ENCODE measurements around the gene LRRC45.

Gene LRRC45

DNA sequence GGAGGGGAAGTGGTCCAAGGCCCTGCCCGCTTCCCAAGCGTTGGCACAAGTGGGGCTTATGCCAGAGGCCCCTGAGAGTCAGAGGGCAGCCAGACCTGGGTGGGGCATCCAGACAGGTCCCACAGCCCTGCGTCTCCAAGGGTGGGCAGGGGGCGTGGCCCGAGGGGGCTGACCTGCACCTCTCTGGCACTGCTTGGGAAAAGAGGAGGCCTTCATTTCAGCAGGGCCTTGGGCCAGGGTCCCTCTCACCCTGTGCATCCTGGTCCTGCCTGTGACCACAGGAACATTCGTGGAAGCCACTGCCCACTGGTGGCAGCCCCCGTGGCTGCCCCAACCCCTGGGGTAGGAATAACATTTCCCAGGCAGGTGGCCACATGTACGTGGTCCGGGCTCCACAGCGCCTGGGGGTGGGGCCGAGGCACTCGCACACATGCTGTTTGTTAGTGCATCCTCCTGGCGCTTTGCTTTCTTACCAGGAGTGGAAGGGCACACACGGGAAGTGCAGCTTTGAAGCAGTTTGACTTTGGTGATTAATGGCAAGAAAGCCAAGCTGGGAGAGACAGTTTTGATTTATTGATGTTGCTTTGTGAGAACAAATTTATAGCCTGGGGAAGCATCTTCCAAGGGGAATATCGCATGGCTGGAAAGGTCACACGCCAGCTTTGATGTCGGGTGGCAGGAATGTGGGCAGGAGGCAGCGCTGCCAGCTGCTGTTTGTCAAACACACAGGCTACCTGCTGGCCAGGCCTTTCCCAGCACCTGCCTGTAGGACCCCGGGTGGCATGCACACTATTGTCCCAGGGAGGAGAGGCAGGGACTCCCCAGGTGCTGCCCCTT is 4.7 kb upstream of the LRRC45 start:
- in situ Hi-C loops (cut with HindIII; ENCODE audit: low sequenced_read_pairs): no loop called here

- in situ Hi-C loops (cut with HindIII; ENCODE audit: low sequenced_read_pairs): no loop called here
These were observed 4.0 kb upstream of the LRRC45 start for GRCh38 chr17:82018989-82019689.

GRCh38 chr17:82019690-82020571 is 3.2 kb upstream of the LRRC45 start:
- in situ Hi-C loops (cut with HindIII; ENCODE audit: low sequenced_read_pairs): no loop called here

GRCh38 chr17:82020572-82021106 is 2.5 kb upstream of the LRRC45 start:
- in situ Hi-C loops (cut with HindIII; ENCODE audit: low sequenced_read_pairs): no loop called here

DNA sequence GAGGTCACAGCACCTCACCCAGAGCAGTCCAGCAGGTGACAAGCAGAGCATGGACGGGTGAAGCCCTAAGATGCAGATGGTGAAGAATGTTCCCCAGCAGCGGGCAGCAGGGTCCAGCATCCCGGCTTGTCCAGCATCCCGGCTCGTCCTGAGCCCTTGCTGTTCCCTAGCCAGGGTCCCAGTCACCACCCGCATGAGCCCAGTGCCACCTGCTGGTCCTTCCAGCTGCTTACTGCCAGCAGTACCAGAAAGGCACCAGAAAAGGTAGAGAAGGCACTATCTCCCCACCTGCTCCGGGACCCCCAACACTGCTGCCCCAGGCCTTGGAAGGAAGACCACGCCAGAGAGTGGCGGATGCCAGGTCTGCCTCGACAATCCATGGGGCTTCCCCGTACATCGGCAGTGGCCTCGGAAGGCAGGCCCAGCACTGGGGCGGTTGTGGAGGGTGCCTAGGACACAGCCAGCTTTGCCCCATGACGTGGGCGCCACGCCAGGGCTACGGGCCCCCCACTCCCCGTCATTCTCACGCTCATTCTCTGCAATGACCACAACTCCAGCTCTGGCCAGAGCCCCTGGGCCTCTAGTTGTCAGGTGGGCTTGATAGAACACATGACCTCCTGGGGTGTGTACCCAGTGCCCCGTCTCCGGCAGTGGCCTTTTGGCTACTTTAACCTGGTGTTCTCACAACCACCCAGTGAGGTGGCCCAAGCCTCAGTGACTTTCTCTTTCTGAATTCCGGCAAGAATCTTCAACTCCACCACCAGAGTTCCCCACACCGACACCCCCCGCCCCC is 1.8 kb upstream of the LRRC45 start:
- in situ Hi-C loops (cut with HindIII; ENCODE audit: low sequenced_read_pairs): no loop called here

DNA sequence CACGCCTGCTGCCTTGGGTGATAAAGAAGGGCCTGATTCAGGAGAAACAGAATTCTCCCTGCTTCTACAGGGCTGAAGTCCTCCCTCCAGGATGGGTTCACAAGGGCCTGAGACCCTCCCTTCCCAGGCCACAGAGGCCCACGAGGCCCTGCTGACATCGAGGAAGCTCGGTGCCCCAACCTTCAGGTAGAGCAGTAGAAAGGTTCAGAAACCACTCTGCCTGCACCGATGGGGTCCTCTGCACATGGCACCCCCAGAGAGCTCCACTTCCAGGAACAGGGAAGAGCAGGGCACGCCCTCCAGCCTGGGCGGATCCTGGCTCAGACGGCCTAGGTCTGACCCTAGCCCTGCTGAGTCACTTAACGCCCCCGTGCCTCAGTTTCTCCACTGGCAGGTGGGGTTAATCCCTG is 1.2 kb upstream of the LRRC45 start:
- in situ Hi-C loops (cut with HindIII; ENCODE audit: low sequenced_read_pairs): no loop called here

- in situ Hi-C loops (cut with HindIII; ENCODE audit: low sequenced_read_pairs): no loop called here
These were observed 660 bp upstream of the LRRC45 start, which contains the start of gene CENPX for GRCh38 chr17:82022310-82022980. Gene CENPX, minus strand, starts transcription at chr17:82022878. Its CDS starts 17 bp downstream, at chr17:82022861.

DNA sequence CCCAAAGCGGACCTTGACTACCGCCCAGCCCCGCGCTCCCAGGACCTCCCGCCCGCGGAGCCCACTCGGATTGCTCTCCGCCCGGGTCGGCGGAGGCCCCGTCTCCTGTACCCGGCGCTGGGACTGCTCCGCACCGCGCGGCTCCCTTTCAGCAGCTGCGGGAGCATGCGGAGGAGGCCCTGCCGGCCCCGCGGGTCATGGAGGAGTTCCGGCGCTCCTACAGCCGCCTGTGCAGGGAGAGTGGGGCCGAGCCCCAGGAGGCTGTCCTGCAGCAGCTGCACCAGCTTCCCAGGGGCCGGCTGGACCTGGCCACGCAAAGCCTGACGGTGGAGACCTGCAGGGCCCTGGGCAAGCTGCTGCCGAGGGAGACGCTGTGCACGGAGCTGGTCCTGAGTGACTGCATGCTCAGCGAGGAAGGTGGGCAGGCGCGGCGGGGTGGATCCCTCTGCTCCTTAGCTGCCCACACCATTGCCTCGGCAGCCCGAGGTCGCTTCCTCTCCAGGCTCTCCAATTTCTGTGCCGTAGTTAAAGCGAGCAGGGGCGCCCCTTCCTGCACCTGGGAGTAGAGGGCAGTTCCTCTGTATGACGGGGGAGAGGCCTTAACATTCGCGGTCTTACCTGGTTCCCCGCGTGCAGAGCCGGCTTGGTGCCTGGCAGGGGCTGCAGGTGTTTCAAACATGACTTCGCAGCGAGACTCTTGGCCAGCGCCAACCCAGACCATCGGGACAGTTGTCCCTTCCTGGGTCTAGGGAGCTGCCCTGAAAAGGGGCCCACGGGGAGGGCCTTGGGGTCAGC is 539 bp downstream of the LRRC45 start:
- in situ Hi-C loops (cut with HindIII; ENCODE audit: low sequenced_read_pairs): no loop called here

- in situ Hi-C loops (cut with HindIII; ENCODE audit: low sequenced_read_pairs): no loop called here
These were observed 1.8 kb downstream of the LRRC45 start for GRCh38 chr17:82024859-82025258.

GRCh38 chr17:82025401-82026107 is 2.4 kb downstream of the LRRC45 start:
- in situ Hi-C loops (cut with HindIII; ENCODE audit: low sequenced_read_pairs): no loop called here

- in situ Hi-C loops (cut with HindIII; ENCODE audit: low sequenced_read_pairs): no loop called here
These were observed 5.1 kb downstream of the LRRC45 start for GRCh38 chr17:82028246-82028645.

GRCh38 chr17:82028966-82029365 is 5.9 kb downstream of the LRRC45 start:
- in situ Hi-C loops (cut with HindIII; ENCODE audit: low sequenced_read_pairs): no loop called here

- in situ Hi-C loops (cut with HindIII; ENCODE audit: low sequenced_read_pairs): no loop called here
These were observed 6.3 kb downstream of the LRRC45 start for GRCh38 chr17:82029391-82029790.

DNA sequence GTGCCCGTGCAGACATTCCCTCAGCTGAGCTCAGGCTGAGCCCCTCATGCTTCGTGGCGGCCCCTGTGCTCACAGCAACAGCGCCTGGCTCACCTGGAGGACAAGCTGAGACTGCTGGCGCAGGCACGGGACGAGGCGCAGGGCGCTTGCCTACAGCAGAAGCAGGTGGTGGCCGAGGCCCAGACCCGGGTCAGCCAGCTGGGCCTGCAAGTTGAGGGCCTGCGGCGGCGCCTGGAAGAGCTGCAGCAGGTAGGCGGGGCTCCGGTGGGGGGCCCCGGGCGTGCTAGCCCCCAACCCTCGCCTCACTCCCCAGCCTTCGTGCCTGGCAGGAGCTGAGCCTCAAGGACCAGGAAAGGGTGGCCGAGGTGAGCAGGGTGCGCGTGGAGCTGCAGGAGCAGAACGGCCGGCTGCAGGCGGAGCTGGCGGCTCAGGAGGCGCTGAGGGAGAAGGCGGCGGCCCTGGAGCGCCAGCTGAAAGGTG is 6.9 kb downstream of the LRRC45 start:
- in situ Hi-C loops (cut with HindIII; ENCODE audit: low sequenced_read_pairs): no loop called here

DNA sequence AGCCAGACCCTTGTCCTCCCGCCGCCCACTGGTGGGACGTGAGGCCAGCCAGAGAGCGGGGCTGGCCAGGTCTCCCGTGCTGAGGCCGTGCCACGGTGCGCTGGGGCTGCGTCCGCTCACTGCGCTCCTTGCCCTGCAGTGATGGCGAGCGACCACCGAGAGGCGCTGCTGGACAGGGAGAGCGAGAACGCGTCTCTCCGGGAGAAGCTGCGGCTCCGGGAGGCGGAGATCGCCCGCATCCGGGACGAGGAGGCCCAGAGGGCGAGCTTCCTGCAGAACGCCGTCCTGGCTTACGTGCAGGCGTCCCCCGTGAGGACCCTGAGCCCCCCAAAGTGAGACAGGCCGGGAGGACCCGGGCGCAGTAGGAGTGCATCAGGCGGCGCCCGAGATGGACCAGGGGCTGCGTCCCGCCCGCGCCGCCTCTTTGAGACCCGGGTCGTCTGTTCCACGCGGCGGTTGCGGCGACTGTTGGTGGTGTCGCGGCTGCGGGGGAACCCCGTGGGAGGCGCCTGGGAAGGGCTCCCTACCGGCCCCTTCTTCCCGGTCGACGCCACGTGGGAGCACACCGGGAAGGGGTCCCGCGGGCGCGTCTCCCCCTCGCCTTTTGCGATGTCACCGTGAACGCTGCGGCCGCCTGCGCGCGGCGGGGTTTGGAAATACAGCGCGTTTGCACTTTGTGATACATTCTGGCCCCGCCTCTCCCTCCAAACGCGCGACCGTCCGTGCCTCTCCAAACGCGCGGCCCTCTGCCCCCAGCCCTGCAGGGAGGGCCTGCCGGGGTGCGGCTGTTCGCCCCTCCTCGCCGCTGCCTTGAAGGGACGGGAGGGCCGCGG is 7.6 kb downstream of the LRRC45 start:
- in situ Hi-C loops (cut with HindIII; ENCODE audit: low sequenced_read_pairs): no loop called here

DNA sequence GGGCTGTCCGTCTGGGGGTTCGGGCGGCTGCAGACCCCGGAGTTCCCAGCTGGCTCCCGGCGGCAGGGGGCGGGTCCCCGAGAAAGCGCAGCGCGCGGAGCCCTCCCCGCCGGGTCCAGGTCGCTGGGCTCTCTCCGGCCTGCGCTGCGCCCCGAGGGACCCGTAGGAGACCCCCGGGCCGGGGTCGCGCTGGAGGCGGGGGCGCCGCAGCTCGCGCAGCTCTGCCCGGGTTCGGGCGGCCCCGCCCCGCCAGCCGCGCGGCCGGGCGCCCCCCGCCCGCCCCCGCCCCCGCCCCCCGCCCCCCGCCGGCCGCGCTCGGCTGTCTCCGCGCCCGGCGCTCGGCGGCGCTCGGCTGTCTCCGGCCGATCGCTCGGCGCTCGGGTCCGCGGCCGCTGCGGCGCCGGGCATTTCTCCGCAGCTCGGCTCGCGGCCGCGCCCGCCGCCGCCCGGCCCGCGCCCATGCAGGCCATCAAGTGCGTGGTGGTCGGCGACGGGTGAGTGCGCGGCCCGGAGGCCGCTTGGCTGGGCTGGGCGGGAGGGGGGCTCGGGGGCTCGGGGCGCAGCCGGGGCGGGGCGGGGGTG is 8.3 kb downstream of the LRRC45 start, which contains the start of gene RAC3:
TSS of gene RAC3 (plus strand) at position 376 of the 582 bp plus-strand sequence. CDS start at position 460, 84 bp downstream.
- in situ Hi-C loops (cut with HindIII; ENCODE audit: low sequenced_read_pairs): no loop called here

Measured in DLD1 (cell line).